Measurements from ENCODE around the gene MN1. TPM values are rescaled to one million over a fixed set of nuclear protein-coding genes. Genes with fewer than 3 reads are reported as not detected.

The MN1 gene
- polyA plus RNA-seq, 3 donors from 2014 or later, result 0.03 to 0.14 TPM; not detected in 1

GRCh38 chr22:27801202-27801615, 347 bp downstream of the MN1 start:
- no peaks in the 10 kb centered on the region for H3K9me3 Mint-ChIP-seq

GRCh38 chr22:27800250-27801201, 1.0 kb downstream of the MN1 start:
- H3K4me1 Mint-ChIP-seq, result peaks cover 13 to 15% of the 10 kb centered on the region in 2 donors
- peaks cover 0 to 12% (median 10%) of the 10 kb centered on the region in 3 donors for H3K27me3 Mint-ChIP-seq (ENCODE audit: low read depth in 3 of 3)
- no peak for DNase-seq
- no peak overlapping the region for H3K27ac Mint-ChIP-seq
- H3K36me3 Mint-ChIP-seq, result no peaks in the 10 kb centered on the region
- H3K4me3 Mint-ChIP-seq, result peak overlapping the region; percentile 25 to 88 (median 30)
- H3K9me3 Mint-ChIP-seq, result no peaks in the 10 kb centered on the region

More at GRCh38 chr22:27801202-27801615, 347 bp downstream of the MN1 start:
- no peak overlapping the region for H3K27ac Mint-ChIP-seq
- no peaks in the 10 kb centered on the region for H3K36me3 Mint-ChIP-seq
- peaks cover 0 to 10% (median 9%) of the 10 kb centered on the region in 3 donors for H3K27me3 Mint-ChIP-seq (ENCODE audit: low read depth in 3 of 3)
- H3K4me3 Mint-ChIP-seq, result peak overlapping the region; percentile 69 to 89 (median 86)
- peak in 1 of 3 donors; percentile 18 for DNase-seq
- H3K4me1 Mint-ChIP-seq, result peaks cover 13 to 15% of the 10 kb centered on the region in 2 donors

- H3K4me3 Mint-ChIP-seq, result peak overlapping the region in 3 of 5 donors; percentile 27 to 48 (median 30)
- DNase-seq, result no peak
- H3K9me3 Mint-ChIP-seq, result no peaks in the 10 kb centered on the region
- H3K36me3 Mint-ChIP-seq, result no peaks in the 10 kb centered on the region
- peaks cover 0 to 12% (median 8%) of the 10 kb centered on the region in 3 donors for H3K27me3 Mint-ChIP-seq (ENCODE audit: low read depth in 3 of 3)
- no peak overlapping the region for H3K27ac Mint-ChIP-seq
- peaks cover 11 to 15% of the 10 kb centered on the region in 2 donors for H3K4me1 Mint-ChIP-seq
Observed at GRCh38 chr22:27799827-27800249, 1.7 kb downstream of the MN1 start.

GRCh38 chr22:27799015-27799826, 2.3 kb downstream of the MN1 start:
- H3K36me3 Mint-ChIP-seq, result no peaks in the 10 kb centered on the region
- H3K4me3 Mint-ChIP-seq, result peak overlapping the region in 3 of 5 donors; percentile 21 to 46 (median 38)
- H3K27me3 Mint-ChIP-seq (ENCODE audit: low read depth in 3 of 3), result peaks cover 0 to 8% (median 8%) of the 10 kb centered on the region in 3 donors
- no peak overlapping the region for H3K27ac Mint-ChIP-seq
- H3K4me1 Mint-ChIP-seq, result peaks cover 9 to 10% of the 10 kb centered on the region in 2 donors
- no peak for DNase-seq
- no peaks in the 10 kb centered on the region for H3K9me3 Mint-ChIP-seq

GRCh38 chr22:27798511-27799014, 3.0 kb downstream of the MN1 start:
- Mint-ChIP-seq H3K36me3 (no peaks in the 10 kb centered on the region), H3K4me1 (peaks cover 9 to 10% of the 10 kb centered on the region in 2 donors), H3K27me3 (ENCODE audit: low read depth in 3 of 3) (peaks cover 0 to 5% (median 4%) of the 10 kb centered on the region in 3 donors), H3K4me3 (peak overlapping the region in 3 of 5 donors; percentile 21 to 46 (median 38)), H3K9me3 (no peaks in the 10 kb centered on the region), H3K27ac (no peak overlapping the region)
- no peak for DNase-seq

- Mint-ChIP-seq H3K4me1 (peaks cover 8% of the 10 kb centered on the region in 2 donors), H3K4me3 (no peak overlapping the region), H3K27ac (no peak overlapping the region), H3K36me3 (no peaks in the 10 kb centered on the region), H3K9me3 (no peaks in the 10 kb centered on the region), H3K27me3 (ENCODE audit: low read depth in 3 of 3) (peaks cover 0 to 3% (median 2%) of the 10 kb centered on the region in 3 donors)
- DNase-seq, result no peak
Observed at GRCh38 chr22:27797520-27798391, 3.8 kb downstream of the MN1 start.

GRCh38 chr22:27796829-27797519, 4.6 kb downstream of the MN1 start:
- no peak overlapping the region for H3K27ac Mint-ChIP-seq
- H3K4me3 Mint-ChIP-seq, result no peak overlapping the region
- H3K4me1 Mint-ChIP-seq, result no peaks in the 10 kb centered on the region
- H3K9me3 Mint-ChIP-seq, result no peaks in the 10 kb centered on the region
- peaks cover 0 to 3% (median 2%) of the 10 kb centered on the region in 3 donors for H3K27me3 Mint-ChIP-seq (ENCODE audit: low read depth in 3 of 3)
- no peak for DNase-seq
- H3K36me3 Mint-ChIP-seq, result no peaks in the 10 kb centered on the region

GRCh38 chr22:27795696-27796517, 5.6 kb downstream of the MN1 start:
- no peaks in the 10 kb centered on the region for H3K4me1 Mint-ChIP-seq
- H3K4me3 Mint-ChIP-seq, result no peak overlapping the region
- peaks cover 0 to 3% (median 2%) of the 10 kb centered on the region in 3 donors for H3K27me3 Mint-ChIP-seq (ENCODE audit: low read depth in 3 of 3)
- H3K36me3 Mint-ChIP-seq, result no peaks in the 10 kb centered on the region
- H3K27ac Mint-ChIP-seq, result no peak overlapping the region
- no peak for DNase-seq
- no peaks in the 10 kb centered on the region for H3K9me3 Mint-ChIP-seq

GRCh38 chr22:27795053-27795452, 6.5 kb downstream of the MN1 start:
- Mint-ChIP-seq H3K36me3 (no peaks in the 10 kb centered on the region), H3K4me3 (no peak overlapping the region), H3K27me3 (ENCODE audit: low read depth in 3 of 3) (peaks cover 0 to 3% (median 2%) of the 10 kb centered on the region in 3 donors), H3K27ac (no peak overlapping the region), H3K4me1 (no peaks in the 10 kb centered on the region), H3K9me3 (no peaks in the 10 kb centered on the region)
- DNase-seq, result no peak

GRCh38 chr22:27794226-27794625, 7.3 kb downstream of the MN1 start:
- Mint-ChIP-seq H3K4me1 (no peaks in the 10 kb centered on the region), H3K9me3 (no peaks in the 10 kb centered on the region), H3K36me3 (no peaks in the 10 kb centered on the region), H3K4me3 (no peak overlapping the region), H3K27me3 (ENCODE audit: low read depth in 3 of 3) (peaks cover 0 to 3% (median 2%) of the 10 kb centered on the region in 3 donors), H3K27ac (no peak overlapping the region)
- no peak for DNase-seq

- no peak for DNase-seq
- H3K4me1 Mint-ChIP-seq, result no peaks in the 10 kb centered on the region
Observed at GRCh38 chr22:27793576-27793975, 8.0 kb downstream of the MN1 start.

More at GRCh38 chr22:27793576-27793975, 8.0 kb downstream of the MN1 start:
- Mint-ChIP-seq H3K27me3 (ENCODE audit: low read depth in 3 of 3) (peaks cover 0 to 2% (median 0%) of the 10 kb centered on the region in 3 donors), H3K4me3 (no peak overlapping the region), H3K27ac (no peak overlapping the region), H3K9me3 (no peaks in the 10 kb centered on the region), H3K36me3 (no peaks in the 10 kb centered on the region)
